ENCODE data around the gene PHACTR3.

- TF ChIP-seq SP1 (IDR thresholded peaks at IDR 0.05) = no peak
- no peak for TF ChIP-seq CTCF (IDR thresholded peaks at IDR 0.05; ENCODE audit: low read depth, low read length, missing input control)
These were observed 291.6 kb downstream of the PHACTR3 start for GRCh38 chr20:59895908-59896307.

Measured in liver (tissue), 3 donors.